Lower leg skin (tissue), 3 donors: ENCODE data around the gene DOCK9.

ENCODE experiments used
- POLR2A ChIP-seq, 2 donors: fragments of 450-650 bp; IDR thresholded peaks; one replicate each; pipeline ENCODE4 v1.6.1; 2016 to 2017; ENCODE audit warnings: antibody characterized with exemption in 2 of 2, mild to moderate bottlenecking in 1 of 2, moderate library complexity in 1 of 2
- TF ChIP-seq, protein P1 (sequence below), 3 donors: fragments of 450-650 bp; IDR thresholded peaks; one replicate each; pipeline ENCODE4 v1.5.1; 2016; ENCODE audit warnings: antibody characterized with exemption in 3 of 3, mild to moderate bottlenecking in 3 of 3, moderate library complexity in 2 of 3

DNA sequence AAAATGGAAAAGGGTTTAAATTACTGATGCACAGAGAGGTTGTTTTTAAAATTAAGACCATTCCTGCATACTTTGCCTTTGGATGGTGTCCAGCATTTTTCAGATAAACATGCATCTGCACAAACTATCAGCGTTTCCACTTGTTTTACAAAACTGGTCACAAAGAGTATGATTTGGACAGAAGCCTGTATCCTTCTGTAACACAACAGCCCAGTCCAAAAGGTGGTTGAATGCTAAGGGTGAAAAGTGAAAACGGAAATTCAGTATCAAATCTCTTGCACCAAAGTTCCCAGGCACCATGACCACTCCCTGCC lies 21.7 kb upstream of the DOCK9 start:
- TF ChIP-seq, protein P1, sequence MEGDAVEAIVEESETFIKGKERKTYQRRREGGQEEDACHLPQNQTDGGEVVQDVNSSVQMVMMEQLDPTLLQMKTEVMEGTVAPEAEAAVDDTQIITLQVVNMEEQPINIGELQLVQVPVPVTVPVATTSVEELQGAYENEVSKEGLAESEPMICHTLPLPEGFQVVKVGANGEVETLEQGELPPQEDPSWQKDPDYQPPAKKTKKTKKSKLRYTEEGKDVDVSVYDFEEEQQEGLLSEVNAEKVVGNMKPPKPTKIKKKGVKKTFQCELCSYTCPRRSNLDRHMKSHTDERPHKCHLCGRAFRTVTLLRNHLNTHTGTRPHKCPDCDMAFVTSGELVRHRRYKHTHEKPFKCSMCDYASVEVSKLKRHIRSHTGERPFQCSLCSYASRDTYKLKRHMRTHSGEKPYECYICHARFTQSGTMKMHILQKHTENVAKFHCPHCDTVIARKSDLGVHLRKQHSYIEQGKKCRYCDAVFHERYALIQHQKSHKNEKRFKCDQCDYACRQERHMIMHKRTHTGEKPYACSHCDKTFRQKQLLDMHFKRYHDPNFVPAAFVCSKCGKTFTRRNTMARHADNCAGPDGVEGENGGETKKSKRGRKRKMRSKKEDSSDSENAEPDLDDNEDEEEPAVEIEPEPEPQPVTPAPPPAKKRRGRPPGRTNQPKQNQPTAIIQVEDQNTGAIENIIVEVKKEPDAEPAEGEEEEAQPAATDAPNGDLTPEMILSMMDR (IDR thresholded peaks at IDR 0.05): no peak
- no peak for TF ChIP-seq POLR2A (IDR thresholded peaks at IDR 0.05)
